Caco-2 (cell line): ENCODE data around the gene MEGF9. TPM values are rescaled to one million over a fixed set of nuclear protein-coding genes. Genes with fewer than 3 reads are reported as not detected.
A peak's percentile ranks its signal among the peaks of the same experiment; 100 is the strongest.

Source experiments
- BruUV-seq: library from RNA; stranded (reverse); fragments of 400-500 nt; replicated peaks from 2 replicates; lab custom pipeline; 2021; lab: Mats Ljungman, UMichigan
- CTCF ChIA-PET: fragments of 300-600 bp; sonication (Branson Sonifier 250); formaldehyde crosslinking; loops from one replicate; lab custom pipeline; 2022; ENCODE audit warnings: antibody characterized with exemption; lab: Charles Lee
- POLR2A ChIA-PET: fragments of 300-600 bp; sonication (Branson Sonifier 250); formaldehyde crosslinking; loops from one replicate; lab custom pipeline; 2022; ENCODE audit warnings: antibody characterized with exemption; lab: Charles Lee
- DNase-seq, 2 experiments: peaks; one replicate each; pipeline versions ENCODE4 v3.0.0 to v3.0.0-alpha.2; 2020 to 2022
- H3K27me3 ChIP-seq: replicated peaks from 2 replicates; pipeline ENCODE4 v1.6.0; 2011; ENCODE audit warnings: low read length; ENCODE audit not compliant: control insufficient read depth, insufficient read depth
- H3K36me3 ChIP-seq: 2 replicates; pipeline ENCODE4 v1.5.1; 2011; ENCODE audit warnings: low read length; ENCODE audit not compliant: control insufficient read depth, insufficient read depth
- H3K4me1 ChIP-seq: fragments of 250-450 bp; sonication (Bioruptor Pico); 2 replicates; pipeline ENCODE4 v1.5.1; 2020; ENCODE audit warnings: mild to moderate bottlenecking
- H3K4me3 ChIP-seq: 2 replicates; pipeline ENCODE4 v1.5.1; 2011; ENCODE audit warnings: low read depth, mild to moderate bottlenecking, control low read depth, low read length
- H3K9me3 ChIP-seq: fragments of 250-450 bp; sonication (Bioruptor Pico); 2 replicates; pipeline ENCODE4 v1.5.1; 2020; ENCODE audit warnings: mild to moderate bottlenecking, moderate library complexity
- H3K27ac Mint-ChIP-seq: one replicate; pipeline ENCODE4 v1.8.0; 2022; ENCODE audit warnings: mixed read lengths; ENCODE audit not compliant: unreplicated experiment
- H3K27me3 Mint-ChIP-seq: one replicate; pipeline ENCODE4 v1.8.0; 2022; ENCODE audit warnings: mixed read lengths; ENCODE audit not compliant: insufficient read depth, unreplicated experiment
- H3K36me3 Mint-ChIP-seq: one replicate; pipeline ENCODE4 v1.8.0; 2022; ENCODE audit warnings: mild to moderate bottlenecking, mixed read lengths; ENCODE audit not compliant: insufficient read depth, unreplicated experiment
- H3K4me1 Mint-ChIP-seq: one replicate; pipeline ENCODE4 v1.8.0; 2022; ENCODE audit warnings: low read depth, mixed read lengths; ENCODE audit not compliant: unreplicated experiment
- H3K4me3 Mint-ChIP-seq: one replicate; pipeline ENCODE4 v1.8.0; 2022; ENCODE audit warnings: mild to moderate bottlenecking, moderate library complexity, mixed read lengths; ENCODE audit not compliant: unreplicated experiment
- H3K9me3 Mint-ChIP-seq: one replicate; pipeline ENCODE4 v1.8.0; 2022; ENCODE audit warnings: mixed read lengths; ENCODE audit not compliant: unreplicated experiment
- intact Hi-C: fragments of 100-400 bp; cut with micrococcal nuclease; formaldehyde crosslinking; loops from one replicate; pipeline ENCODE4 v1.10.0; 2022; ENCODE audit not compliant: unreplicated experiment
- total RNA-seq: library from RNA; stranded (reverse); gene quantifications from 2 replicates; pipeline ENCODE4 v1.2.3, GENCODE V29; 2022
- TF ChIP-seq, protein P1 (sequence below), 2 experiments: fragments of 200-600 bp in 1 of 2; IDR thresholded peaks; 1 replicate in 1 of 2; 2 replicates in 1 of 2; pipeline versions ENCODE4 v1.5.1 to v1.8.0; 2011 to 2022; ENCODE audit warnings: antibody characterized with exemption in 1 of 2, control low read depth in 1 of 2, inconsistent platforms in 1 of 2, low read depth in 1 of 2, low read length in 1 of 2, mild to moderate bottlenecking in 1 of 2, moderate library complexity in 1 of 2; ENCODE audit not compliant: insufficient read depth in 1 of 2, severe bottlenecking in 1 of 2, unreplicated experiment in 1 of 2

MEGF9 gene
- total RNA-seq, 1 experiment from 2014 or later, result 2.9 TPM

DNA sequence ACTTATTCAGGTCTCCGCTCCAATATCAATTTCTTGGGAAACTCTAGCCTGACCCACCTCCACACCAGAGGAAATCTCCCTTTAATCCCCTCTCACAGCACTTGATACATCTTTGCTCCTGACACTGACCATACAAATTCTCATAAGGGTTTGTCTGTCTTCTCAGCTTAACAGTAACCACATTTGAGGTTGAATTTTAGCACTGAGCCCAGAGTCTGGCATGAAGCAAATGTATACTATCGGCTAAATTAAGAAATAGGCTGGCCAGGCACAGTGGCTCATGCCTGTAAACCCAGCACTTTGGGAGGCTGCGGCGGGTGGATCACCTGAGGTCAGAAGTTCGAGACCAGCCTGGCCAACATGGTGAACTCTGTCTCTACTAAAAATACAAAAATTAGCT, 144.0 kb downstream of the MEGF9 start:
- Mint-ChIP-seq H3K27me3 (no peaks in the 10 kb centered on the region), H3K4me1 (peaks cover 8% of the 10 kb centered on the region), H3K36me3 (peaks cover 49% of the 10 kb centered on the region), H3K9me3 (no peaks in the 10 kb centered on the region), H3K27ac (no peak overlapping the region), H3K4me3 (no peak overlapping the region)
- BruUV-seq, result no TSS peak
- TF ChIP-seq, protein P1, sequence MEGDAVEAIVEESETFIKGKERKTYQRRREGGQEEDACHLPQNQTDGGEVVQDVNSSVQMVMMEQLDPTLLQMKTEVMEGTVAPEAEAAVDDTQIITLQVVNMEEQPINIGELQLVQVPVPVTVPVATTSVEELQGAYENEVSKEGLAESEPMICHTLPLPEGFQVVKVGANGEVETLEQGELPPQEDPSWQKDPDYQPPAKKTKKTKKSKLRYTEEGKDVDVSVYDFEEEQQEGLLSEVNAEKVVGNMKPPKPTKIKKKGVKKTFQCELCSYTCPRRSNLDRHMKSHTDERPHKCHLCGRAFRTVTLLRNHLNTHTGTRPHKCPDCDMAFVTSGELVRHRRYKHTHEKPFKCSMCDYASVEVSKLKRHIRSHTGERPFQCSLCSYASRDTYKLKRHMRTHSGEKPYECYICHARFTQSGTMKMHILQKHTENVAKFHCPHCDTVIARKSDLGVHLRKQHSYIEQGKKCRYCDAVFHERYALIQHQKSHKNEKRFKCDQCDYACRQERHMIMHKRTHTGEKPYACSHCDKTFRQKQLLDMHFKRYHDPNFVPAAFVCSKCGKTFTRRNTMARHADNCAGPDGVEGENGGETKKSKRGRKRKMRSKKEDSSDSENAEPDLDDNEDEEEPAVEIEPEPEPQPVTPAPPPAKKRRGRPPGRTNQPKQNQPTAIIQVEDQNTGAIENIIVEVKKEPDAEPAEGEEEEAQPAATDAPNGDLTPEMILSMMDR (IDR thresholded peaks at IDR 0.05; ENCODE audit: insufficient read depth in 1 of 2, low read depth in 1 of 2, low read length in 1 of 2, severe bottlenecking in 1 of 2, unreplicated experiment in 1 of 2), result no peak
- intact Hi-C loops, result no loop called here
- ChIA-PET POLR2A (no interaction called here), CTCF (no interaction called here)
- DNase-seq, result no peak
- Histone ChIP-seq H3K4me1 (peaks cover 17% of the 10 kb centered on the region), H3K36me3 (peaks cover 3% of the 10 kb centered on the region), H3K4me3 (no peak overlapping the region), H3K9me3 (no peaks in the 10 kb centered on the region), H3K27me3 (no peaks in the 10 kb centered on the region)

- Mint-ChIP-seq H3K27me3 (no peaks in the 10 kb centered on the region), H3K9me3 (no peaks in the 10 kb centered on the region), H3K4me3 (no peak overlapping the region), H3K27ac (peak overlapping the region; percentile 1), H3K36me3 (peaks cover 49% of the 10 kb centered on the region), H3K4me1 (peaks cover 8% of the 10 kb centered on the region)
- no peak overlapping the region for H3K4me3 ChIP-seq
- intact Hi-C loops, result no loop called here
- H3K4me1 ChIP-seq, result peaks cover 17% of the 10 kb centered on the region
- no peaks in the 10 kb centered on the region for H3K27me3 ChIP-seq
- H3K36me3 ChIP-seq, result peaks cover 3% of the 10 kb centered on the region
- TF ChIP-seq, protein P1 (IDR thresholded peaks at IDR 0.05; ENCODE audit: insufficient read depth in 1 of 2, low read depth in 1 of 2, low read length in 1 of 2, severe bottlenecking in 1 of 2, unreplicated experiment in 1 of 2), result no peak
- H3K9me3 ChIP-seq, result no peaks in the 10 kb centered on the region
- CTCF ChIA-PET, result no interaction called here
- DNase-seq, result no peak
- no TSS peak for BruUV-seq
- POLR2A ChIA-PET, result no interaction called here
These were observed 144.7 kb downstream of the MEGF9 start for GRCh38 chr9:120569556-120569955.

DNA sequence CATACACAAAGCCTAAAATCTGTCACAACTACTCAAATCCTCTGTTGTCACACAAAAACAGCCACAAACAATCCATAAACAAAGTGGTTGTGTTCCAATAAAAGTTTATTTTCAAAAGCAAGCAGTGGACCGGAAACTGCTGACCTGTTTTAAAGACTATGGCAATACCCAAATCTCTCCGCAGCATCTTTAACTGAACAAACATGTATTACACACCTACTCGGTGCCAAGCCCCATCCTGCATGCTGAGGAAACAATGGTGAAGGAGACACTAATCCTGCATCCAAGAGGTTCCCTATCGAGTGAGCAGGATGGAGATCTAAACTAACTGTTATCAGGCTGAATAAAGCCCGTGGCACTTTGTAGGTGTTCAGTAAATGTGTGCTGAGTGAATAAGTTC, 145.5 kb downstream of the MEGF9 start:
- Mint-ChIP-seq H3K36me3 (peaks cover 49% of the 10 kb centered on the region), H3K4me3 (no peak overlapping the region), H3K4me1 (peaks cover 1% of the 10 kb centered on the region), H3K27me3 (no peaks in the 10 kb centered on the region), H3K9me3 (no peaks in the 10 kb centered on the region), H3K27ac (no peak overlapping the region)
- Histone ChIP-seq H3K4me3 (no peak overlapping the region), H3K4me1 (peaks cover 17% of the 10 kb centered on the region), H3K27me3 (no peaks in the 10 kb centered on the region), H3K36me3 (peaks cover 3% of the 10 kb centered on the region), H3K9me3 (no peaks in the 10 kb centered on the region)
- POLR2A ChIA-PET, result no interaction called here
- TF ChIP-seq, protein P1 (IDR thresholded peaks at IDR 0.05; ENCODE audit: insufficient read depth in 1 of 2, low read depth in 1 of 2, low read length in 1 of 2, severe bottlenecking in 1 of 2, unreplicated experiment in 1 of 2), result no peak
- intact Hi-C loops, result no loop called here
- CTCF ChIA-PET, result no interaction called here
- no TSS peak for BruUV-seq
- DNase-seq, result no peak
